ENCODE data around the gene SF3B1.

- no peak for TF ChIP-seq CTCF (IDR thresholded peaks at IDR 0.05; ENCODE audit: insufficient read depth, low read depth, low read length)
- no peak for TF ChIP-seq EZH2 (IDR thresholded peaks at IDR 0.05; ENCODE audit: insufficient read depth, low read length)
Observed at GRCh38 chr2:197357986-197358385, 76.8 kb downstream of the SF3B1 start.

All from astrocyte (in vitro differentiated cells and primary cell).